OCI-LY3 (cell line): ENCODE measurements around the gene ADCY9.

Experiments used
- CTCF ChIP-seq: fragments of 200-600, 300-600 bp; sonication (generic); IDR thresholded peaks from 2 replicates; pipeline ENCODE4 v1.5.1; 2014; ENCODE audit warnings: antibody characterized with exemption, low read length, low read depth
- EZH2phosphoT487 ChIP-seq: fragments of 200-600 bp; shearing (Covaris generic); IDR thresholded peaks from 2 replicates; pipeline ENCODE4 v1.6.1; 2018; ENCODE audit warnings: antibody characterized with exemption, mixed run types, low read depth

- TF ChIP-seq CTCF (no peak), EZH2phosphoT487 (no peak)
Observed at GRCh38 chr16:4106516-4106915, 9.7 kb downstream of the ADCY9 start.
